GM12874 (cell line): Measurements from ENCODE around the gene PRDM5.

Experiments used
- TF ChIP-seq, protein P1 (sequence below): IDR thresholded peaks from 2 replicates; pipeline ENCODE4 v1.5.1; 2011; ENCODE audit warnings: low read depth, mild to moderate bottlenecking, control low read depth, low read length, moderate library complexity; ENCODE audit not compliant: insufficient read depth

Gene PRDM5

DNA sequence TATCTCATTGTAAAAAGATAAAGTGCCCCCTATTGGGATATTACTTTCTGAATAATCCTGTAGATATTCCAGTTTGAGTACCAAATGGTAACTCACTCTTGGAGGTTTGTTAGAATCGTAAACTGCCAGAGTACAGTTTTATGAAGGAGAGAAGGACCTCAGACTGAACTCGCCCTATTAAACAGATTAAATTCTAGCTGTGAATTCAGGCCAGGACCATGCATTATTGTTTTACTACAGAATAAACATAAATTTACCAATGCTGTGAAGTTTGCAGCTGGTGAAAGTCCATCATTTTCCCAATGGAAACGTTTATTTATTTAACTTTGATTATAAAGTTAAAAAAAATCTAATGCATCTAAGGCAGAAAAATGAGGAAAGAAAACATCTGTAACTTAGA, 20.2 kb upstream of the PRDM5 start:
- TF ChIP-seq, protein P1, sequence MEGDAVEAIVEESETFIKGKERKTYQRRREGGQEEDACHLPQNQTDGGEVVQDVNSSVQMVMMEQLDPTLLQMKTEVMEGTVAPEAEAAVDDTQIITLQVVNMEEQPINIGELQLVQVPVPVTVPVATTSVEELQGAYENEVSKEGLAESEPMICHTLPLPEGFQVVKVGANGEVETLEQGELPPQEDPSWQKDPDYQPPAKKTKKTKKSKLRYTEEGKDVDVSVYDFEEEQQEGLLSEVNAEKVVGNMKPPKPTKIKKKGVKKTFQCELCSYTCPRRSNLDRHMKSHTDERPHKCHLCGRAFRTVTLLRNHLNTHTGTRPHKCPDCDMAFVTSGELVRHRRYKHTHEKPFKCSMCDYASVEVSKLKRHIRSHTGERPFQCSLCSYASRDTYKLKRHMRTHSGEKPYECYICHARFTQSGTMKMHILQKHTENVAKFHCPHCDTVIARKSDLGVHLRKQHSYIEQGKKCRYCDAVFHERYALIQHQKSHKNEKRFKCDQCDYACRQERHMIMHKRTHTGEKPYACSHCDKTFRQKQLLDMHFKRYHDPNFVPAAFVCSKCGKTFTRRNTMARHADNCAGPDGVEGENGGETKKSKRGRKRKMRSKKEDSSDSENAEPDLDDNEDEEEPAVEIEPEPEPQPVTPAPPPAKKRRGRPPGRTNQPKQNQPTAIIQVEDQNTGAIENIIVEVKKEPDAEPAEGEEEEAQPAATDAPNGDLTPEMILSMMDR: no peak

DNA sequence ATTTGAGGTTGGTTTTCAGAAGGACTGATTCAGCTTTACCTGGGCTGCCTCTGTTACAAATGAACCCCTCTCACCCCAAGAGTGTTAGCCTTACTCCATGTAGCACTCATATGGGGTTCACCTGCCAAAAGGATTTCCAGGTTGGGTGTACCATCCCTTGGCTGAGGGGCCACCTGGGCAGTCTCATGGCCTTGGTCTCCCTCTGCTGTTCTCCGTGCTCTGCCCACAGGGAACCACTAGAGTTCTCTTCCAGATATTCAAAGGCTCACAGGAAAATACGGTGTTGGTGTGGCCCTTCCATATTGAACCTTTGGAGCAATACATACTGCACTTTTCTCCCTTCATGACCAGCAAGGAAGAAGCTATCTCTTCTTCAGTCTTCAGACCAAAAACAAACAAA, 18.0 kb upstream of the PRDM5 start:
- TF ChIP-seq, protein P1: no peak

DNA sequence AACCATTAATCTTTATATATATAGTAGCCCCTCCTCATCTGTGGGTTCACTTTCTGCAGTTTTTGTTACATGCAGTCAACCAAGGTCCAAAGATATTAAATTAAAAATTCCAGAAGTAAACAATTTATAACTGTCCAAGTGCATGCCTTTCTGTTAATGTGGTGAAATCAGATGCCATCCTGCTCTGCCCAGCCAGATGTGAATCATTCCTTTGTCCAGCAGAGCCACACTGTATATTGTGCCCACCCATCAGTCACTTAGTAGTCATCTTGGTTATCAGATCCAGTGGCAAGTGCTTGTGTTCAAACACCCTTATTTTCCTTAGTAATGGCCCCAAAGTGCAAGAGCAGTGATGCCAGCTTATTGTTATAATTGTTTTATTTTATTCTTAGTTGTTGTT, 17.2 kb upstream of the PRDM5 start:
- TF ChIP-seq, protein P1: no peak

DNA sequence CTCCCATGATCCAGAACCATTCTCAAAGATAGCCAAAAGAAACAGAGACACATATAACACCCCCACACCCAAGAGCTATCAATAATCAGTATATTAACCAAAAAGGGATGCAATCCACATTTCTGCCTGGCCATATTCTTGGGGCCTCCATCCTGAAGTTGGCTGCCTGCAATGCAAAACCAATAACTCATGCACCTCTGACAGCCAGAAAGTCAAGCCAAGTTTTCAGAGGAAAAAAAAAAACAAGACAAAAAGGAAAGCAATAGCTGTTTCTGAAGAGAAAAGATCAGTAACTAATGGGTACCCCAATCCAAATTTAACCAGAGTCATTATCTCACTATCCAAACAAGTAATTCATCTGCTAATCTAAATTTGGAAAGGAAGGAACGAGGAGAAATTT, 7.3 kb upstream of the PRDM5 start:
- TF ChIP-seq, protein P1: no peak

DNA sequence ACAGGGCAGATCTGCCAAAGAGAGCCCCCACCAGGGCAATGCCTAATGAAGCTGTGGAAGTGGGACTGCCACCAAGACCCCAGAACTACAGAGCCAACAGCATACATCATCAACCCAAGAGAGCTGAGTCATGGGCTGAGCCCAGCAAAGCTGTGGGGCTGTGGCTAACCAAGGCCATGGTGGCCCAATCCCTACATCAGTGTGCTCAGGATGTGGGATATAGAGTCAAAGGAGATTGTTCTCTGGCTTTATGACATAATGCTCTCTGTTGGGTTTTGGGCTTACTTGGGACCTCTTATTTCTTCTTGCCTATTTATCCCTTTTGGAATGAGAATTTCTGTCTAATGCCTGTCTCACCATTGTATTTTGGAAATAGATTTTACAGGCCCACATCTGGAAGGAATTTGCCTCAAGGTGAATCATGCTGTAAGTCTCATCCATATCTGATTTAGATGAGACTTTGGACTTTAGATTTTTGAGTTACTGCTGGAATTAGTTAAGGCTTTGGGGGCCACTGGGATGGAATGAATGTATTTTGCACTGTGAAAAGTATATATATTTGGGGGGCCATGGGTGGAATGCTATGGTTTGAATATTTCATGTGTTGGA, 5.4 kb upstream of the PRDM5 start:
- TF ChIP-seq, protein P1: no peak

DNA sequence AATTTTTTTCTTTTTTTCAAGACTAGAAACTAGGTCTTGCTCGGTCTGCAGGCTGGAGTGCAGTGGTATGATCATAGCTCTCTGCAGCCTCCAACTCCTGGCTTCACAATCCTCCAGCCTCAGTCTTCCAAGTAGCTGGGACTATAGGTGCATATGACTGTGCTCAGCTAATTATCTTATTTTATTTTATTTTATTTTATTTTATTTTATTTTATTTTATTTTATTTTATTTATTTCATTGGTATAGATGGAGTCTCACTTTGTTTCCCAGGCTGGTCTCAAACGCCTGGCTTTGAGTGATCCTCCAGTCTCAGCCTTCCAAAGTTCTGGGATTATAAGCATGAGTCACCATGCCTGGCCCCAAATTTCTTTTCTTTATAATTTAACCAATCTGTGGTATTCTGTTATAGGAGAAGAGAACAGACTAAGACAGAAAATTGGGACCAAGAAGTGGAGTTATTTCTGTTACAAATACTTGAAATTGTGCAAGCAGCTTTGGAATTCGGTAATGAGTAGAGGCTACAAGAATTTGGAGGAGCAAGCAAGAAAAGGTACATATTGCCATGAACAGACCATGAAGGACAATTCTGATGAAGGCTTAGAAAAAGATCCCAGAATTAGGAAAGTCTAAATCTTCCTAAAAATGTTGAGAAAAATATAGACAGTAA, 4.0 kb upstream of the PRDM5 start:
- TF ChIP-seq, protein P1: no peak

DNA sequence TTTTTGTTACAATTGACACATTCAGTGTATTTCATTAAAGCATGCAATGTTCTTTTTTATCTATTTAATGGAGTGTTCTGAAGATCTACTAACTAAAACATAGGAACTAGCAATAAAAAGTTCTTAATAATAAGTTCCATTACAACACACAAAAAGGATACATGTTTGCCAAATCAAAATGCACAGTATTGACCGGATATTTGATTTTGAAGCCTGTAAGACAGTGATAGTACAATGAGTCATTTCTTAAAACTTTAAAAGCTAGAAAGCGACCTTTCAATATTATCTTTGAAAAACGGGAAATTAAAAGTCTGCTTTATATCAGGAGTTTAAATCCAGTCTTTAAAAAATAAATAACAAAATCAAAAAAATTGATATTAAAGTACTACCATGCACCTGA, 2.4 kb upstream of the PRDM5 start:
- TF ChIP-seq, protein P1: no peak

DNA sequence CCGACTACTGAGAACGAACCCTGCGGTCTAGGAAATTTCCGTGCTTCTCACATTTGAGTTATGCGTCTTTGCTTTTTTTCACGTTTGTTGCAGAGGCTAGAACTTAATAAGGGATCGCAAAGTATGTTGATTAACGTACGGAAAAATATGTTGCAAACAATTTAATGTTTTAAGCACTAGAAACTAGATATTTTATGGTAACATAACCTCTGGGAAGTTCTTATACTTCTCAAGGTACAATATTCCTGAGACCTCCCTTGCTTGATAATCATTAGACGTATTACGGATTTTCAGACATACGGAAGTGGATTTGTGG, 639 bp upstream of the PRDM5 start:
- TF ChIP-seq, protein P1: no peak
